Epithelial cell of esophagus (primary cell): ENCODE measurements around the gene FHIT.

Experiments used
- DNase-seq: peaks from one replicate; pipeline ENCODE4 v3.0.0; 2010; ENCODE audit warnings: low read depth
- H3K4me3 ChIP-seq: 2 replicates; pipeline ENCODE4 v1.5.1; 2011; ENCODE audit warnings: mild to moderate bottlenecking, low read length, control low read depth
- CTCF ChIP-seq: IDR thresholded peaks from 2 replicates; pipeline ENCODE4 v1.5.1; 2011; ENCODE audit warnings: low read depth, mild to moderate bottlenecking, low read length, control low read depth, inconsistent platforms; ENCODE audit not compliant: insufficient read depth; ENCODE audit errors: missing control alignments

Gene FHIT

GRCh38 chr3:60225848-60226247 is 1025.4 kb downstream of the FHIT start:
- H3K4me3 ChIP-seq: no peak overlapping the region
- DNase-seq: no peak
- no peak for TF ChIP-seq CTCF

GRCh38 chr3:60220768-60221167 is 1030.5 kb downstream of the FHIT start:
- no peak for TF ChIP-seq CTCF
- DNase-seq: no peak
- no peak overlapping the region for H3K4me3 ChIP-seq

GRCh38 chr3:60219501-60219900 is 1031.8 kb downstream of the FHIT start:
- no peak overlapping the region for H3K4me3 ChIP-seq
- DNase-seq: no peak
- no peak for TF ChIP-seq CTCF

GRCh38 chr3:60217156-60217911 is 1033.9 kb downstream of the FHIT start:
- H3K4me3 ChIP-seq: no peak overlapping the region
- TF ChIP-seq CTCF: no peak
- DNase-seq: no peak

GRCh38 chr3:60216462-60217075 is 1034.7 kb downstream of the FHIT start:
- no peak for TF ChIP-seq CTCF
- no peak overlapping the region for H3K4me3 ChIP-seq
- no peak for DNase-seq

- no peak for DNase-seq
- H3K4me3 ChIP-seq: no peak overlapping the region
- no peak for TF ChIP-seq CTCF
These were observed 1035.3 kb downstream of the FHIT start for GRCh38 chr3:60215946-60216345.

- TF ChIP-seq CTCF: no peak
- no peak for DNase-seq
- no peak overlapping the region for H3K4me3 ChIP-seq
These were observed 1043.3 kb downstream of the FHIT start for GRCh38 chr3:60207905-60208304.
